NOMO-1 (cell line): ENCODE data around the gene MDFIC.
"Not testable (repeated sequence)": the region's sequence is repeated elsewhere in the genome, so short reads cannot be mapped to it uniquely, and the experiment has no call there.

Experiments
- DNase-seq, 2 experiments: peaks; one replicate each; lab custom pipeline; 2025; ENCODE audit not compliant: unreplicated experiment in 2 of 2; lab: John Stamatoyannopoulos, UW

The MDFIC gene

GRCh38 chr7:114922026-114922651, at the start of gene MDFIC:
MDFIC (plus strand) TSS chr7:114922094; CDS start chr7:114923034, 940 bp downstream.
- no peak for DNase-seq

- no peak for DNase-seq
These were observed 47.7 kb upstream of the MDFIC start for GRCh38 chr7:114874170-114874569.

GRCh38 chr7:114875186-114875585, 46.7 kb upstream of the MDFIC start:
- no peak for DNase-seq

- DNase-seq = no peak
These were observed 42.3 kb upstream of the MDFIC start for GRCh38 chr7:114879554-114879953.

GRCh38 chr7:114885836-114886235, 36.1 kb upstream of the MDFIC start:
- no peak for DNase-seq

GRCh38 chr7:114886241-114886640, 35.7 kb upstream of the MDFIC start:
- DNase-seq = no peak

- DNase-seq = not testable (repeated sequence)
These were observed 32.8 kb upstream of the MDFIC start for GRCh38 chr7:114889116-114889515.

GRCh38 chr7:114889646-114890285, 32.1 kb upstream of the MDFIC start:
- peak; percentile 6 to 71 for DNase-seq

- no peak for DNase-seq
These were observed 31.3 kb upstream of the MDFIC start for GRCh38 chr7:114890561-114890960.

- no peak for DNase-seq
These were observed 21.8 kb upstream of the MDFIC start for GRCh38 chr7:114900127-114900526.

- no peak for DNase-seq
These were observed 20.1 kb upstream of the MDFIC start for GRCh38 chr7:114901771-114902170.

- DNase-seq = no peak
These were observed 18.8 kb upstream of the MDFIC start for GRCh38 chr7:114903131-114903530.

GRCh38 chr7:114910787-114911186, 11.1 kb upstream of the MDFIC start:
- DNase-seq = peak in 1 of 2 experiments; percentile 12

- DNase-seq = no peak
These were observed 10.5 kb upstream of the MDFIC start for GRCh38 chr7:114911411-114911810.

GRCh38 chr7:114916261-114916892, 5.5 kb upstream of the MDFIC start:
- no peak for DNase-seq

- DNase-seq = no peak
These were observed 4.6 kb upstream of the MDFIC start for GRCh38 chr7:114917211-114917839.

GRCh38 chr7:114919587-114919986, 2.3 kb upstream of the MDFIC start:
- DNase-seq = no peak

- no peak for DNase-seq
These were observed 266 bp upstream of the MDFIC start for GRCh38 chr7:114921631-114922025.

GRCh38 chr7:114922652-114923402, 933 bp downstream of the MDFIC start:
- peak; percentile 21 to 44 for DNase-seq

- DNase-seq = no peak
These were observed 1.5 kb downstream of the MDFIC start for GRCh38 chr7:114923403-114923713.

- DNase-seq = no peak
These were observed 2.3 kb downstream of the MDFIC start for GRCh38 chr7:114924038-114924712.
